ENCODE measurements around the gene TCF12. TPM values are rescaled to one million over a fixed set of nuclear protein-coding genes. Genes with fewer than 3 reads are reported as not detected.
A peak's percentile ranks its signal among the peaks of the same experiment; 100 is the strongest.

The TCF12 gene
- total RNA-seq, 1 donor from 2014 or later, result 93.0 TPM

DNA sequence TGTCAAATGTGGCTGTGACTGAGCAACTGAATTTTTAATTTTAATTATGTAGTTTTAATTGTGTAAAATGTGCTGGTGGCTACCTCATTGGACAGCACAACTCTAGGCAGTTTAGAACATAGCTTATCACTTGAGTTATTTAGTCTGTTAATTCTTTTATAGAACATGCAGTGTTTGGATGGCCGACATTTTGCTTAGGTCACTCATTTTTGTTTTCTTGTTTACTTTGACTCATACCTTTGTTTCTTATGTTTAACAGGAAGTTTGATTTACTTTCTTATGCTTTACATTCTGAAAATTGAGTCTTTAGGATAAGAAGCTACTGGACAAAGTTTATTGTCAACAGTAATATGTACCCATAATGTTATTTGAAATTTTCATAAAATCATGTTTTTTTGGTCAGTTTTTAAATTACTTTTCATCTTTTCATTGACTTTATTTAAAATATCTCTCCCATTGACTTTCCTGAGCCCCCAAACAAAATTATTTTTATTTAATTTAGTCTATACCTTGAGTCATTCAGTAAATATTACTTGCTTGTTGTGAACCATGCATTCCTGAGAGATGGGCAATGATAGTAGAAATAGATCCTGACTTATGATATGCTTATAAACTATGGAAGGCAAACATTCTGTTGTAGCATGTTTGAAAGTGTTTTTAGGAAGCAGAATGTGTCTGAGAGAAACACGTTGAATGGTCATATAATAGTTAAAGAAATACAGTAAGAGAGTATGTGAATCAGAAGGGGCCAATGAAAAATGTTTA, 60.6 kb downstream of the TCF12 start:
- ATAC-seq, result no peak
- no peak for DNase-seq
- no peak overlapping the region for H3K4me3 ChIP-seq
- intact Hi-C loops (cut with DNase I), result no loop called here
- no peak overlapping the region for H3K27ac ChIP-seq
- H3K9me3 ChIP-seq, result no peaks in the 10 kb centered on the region
- H3K27me3 ChIP-seq (ENCODE audit: low read depth), result no peaks in the 10 kb centered on the region
- TF ChIP-seq, protein P1, sequence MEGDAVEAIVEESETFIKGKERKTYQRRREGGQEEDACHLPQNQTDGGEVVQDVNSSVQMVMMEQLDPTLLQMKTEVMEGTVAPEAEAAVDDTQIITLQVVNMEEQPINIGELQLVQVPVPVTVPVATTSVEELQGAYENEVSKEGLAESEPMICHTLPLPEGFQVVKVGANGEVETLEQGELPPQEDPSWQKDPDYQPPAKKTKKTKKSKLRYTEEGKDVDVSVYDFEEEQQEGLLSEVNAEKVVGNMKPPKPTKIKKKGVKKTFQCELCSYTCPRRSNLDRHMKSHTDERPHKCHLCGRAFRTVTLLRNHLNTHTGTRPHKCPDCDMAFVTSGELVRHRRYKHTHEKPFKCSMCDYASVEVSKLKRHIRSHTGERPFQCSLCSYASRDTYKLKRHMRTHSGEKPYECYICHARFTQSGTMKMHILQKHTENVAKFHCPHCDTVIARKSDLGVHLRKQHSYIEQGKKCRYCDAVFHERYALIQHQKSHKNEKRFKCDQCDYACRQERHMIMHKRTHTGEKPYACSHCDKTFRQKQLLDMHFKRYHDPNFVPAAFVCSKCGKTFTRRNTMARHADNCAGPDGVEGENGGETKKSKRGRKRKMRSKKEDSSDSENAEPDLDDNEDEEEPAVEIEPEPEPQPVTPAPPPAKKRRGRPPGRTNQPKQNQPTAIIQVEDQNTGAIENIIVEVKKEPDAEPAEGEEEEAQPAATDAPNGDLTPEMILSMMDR (IDR thresholded peaks at IDR 0.05), result no peak
- peaks cover 4% of the 10 kb centered on the region for H3K4me1 ChIP-seq
- no peaks in the 10 kb centered on the region for H3K36me3 ChIP-seq

DNA sequence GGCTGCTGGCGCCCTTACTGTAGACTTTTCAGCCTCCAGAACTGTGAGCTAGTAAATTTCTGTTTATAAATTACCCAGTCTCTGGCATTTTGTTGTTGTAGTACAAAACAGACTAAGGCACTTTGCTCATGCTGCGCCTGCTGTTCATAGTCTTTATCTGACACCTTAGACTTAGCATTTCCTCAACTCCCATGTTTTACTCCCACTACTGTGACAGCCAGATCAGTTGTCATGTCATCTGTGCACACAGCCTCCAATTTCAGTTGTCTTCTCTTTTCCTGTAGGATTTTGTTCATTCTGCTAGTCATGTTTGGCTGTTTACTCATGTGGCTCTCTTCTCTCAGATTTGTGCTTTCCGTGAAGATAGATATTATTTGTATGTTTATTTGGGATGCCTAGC, 62.0 kb downstream of the TCF12 start:
- H3K4me3 ChIP-seq, result no peak overlapping the region
- peaks cover 15% of the 10 kb centered on the region for H3K4me1 ChIP-seq
- no peak overlapping the region for H3K27ac ChIP-seq
- DNase-seq (no peak), ATAC-seq (no peak)
- intact Hi-C loops (cut with DNase I), result no loop called here
- TF ChIP-seq, protein P1 (IDR thresholded peaks at IDR 0.05), result no peak
- H3K36me3 ChIP-seq, result no peaks in the 10 kb centered on the region
- H3K27me3 ChIP-seq (ENCODE audit: low read depth), result no peaks in the 10 kb centered on the region
- H3K9me3 ChIP-seq, result no peaks in the 10 kb centered on the region

- DNase-seq (no peak), ATAC-seq (no peak)
- Histone ChIP-seq H3K4me3 (no peak overlapping the region), H3K9me3 (no peaks in the 10 kb centered on the region), H3K36me3 (no peaks in the 10 kb centered on the region), H3K27ac (no peak overlapping the region), H3K27me3 (ENCODE audit: low read depth) (no peaks in the 10 kb centered on the region), H3K4me1 (peaks cover 22% of the 10 kb centered on the region)
- TF ChIP-seq, protein P1 (IDR thresholded peaks at IDR 0.05), result no peak
- intact Hi-C loops (cut with DNase I), result no loop called here
These were observed 62.7 kb downstream of the TCF12 start for GRCh38 chr15:56981160-56981559.

GRCh38 chr15:56982987-56983386, 64.5 kb downstream of the TCF12 start:
- H3K4me3 ChIP-seq, result no peak overlapping the region
- no peaks in the 10 kb centered on the region for H3K9me3 ChIP-seq
- ATAC-seq, result no peak
- intact Hi-C loops (cut with DNase I), result no loop called here
- no peak for DNase-seq
- H3K27me3 ChIP-seq (ENCODE audit: low read depth), result no peaks in the 10 kb centered on the region
- H3K4me1 ChIP-seq, result peaks cover 33% of the 10 kb centered on the region
- no peaks in the 10 kb centered on the region for H3K36me3 ChIP-seq
- H3K27ac ChIP-seq, result no peak overlapping the region
- TF ChIP-seq, protein P1 (IDR thresholded peaks at IDR 0.05), result no peak

DNA sequence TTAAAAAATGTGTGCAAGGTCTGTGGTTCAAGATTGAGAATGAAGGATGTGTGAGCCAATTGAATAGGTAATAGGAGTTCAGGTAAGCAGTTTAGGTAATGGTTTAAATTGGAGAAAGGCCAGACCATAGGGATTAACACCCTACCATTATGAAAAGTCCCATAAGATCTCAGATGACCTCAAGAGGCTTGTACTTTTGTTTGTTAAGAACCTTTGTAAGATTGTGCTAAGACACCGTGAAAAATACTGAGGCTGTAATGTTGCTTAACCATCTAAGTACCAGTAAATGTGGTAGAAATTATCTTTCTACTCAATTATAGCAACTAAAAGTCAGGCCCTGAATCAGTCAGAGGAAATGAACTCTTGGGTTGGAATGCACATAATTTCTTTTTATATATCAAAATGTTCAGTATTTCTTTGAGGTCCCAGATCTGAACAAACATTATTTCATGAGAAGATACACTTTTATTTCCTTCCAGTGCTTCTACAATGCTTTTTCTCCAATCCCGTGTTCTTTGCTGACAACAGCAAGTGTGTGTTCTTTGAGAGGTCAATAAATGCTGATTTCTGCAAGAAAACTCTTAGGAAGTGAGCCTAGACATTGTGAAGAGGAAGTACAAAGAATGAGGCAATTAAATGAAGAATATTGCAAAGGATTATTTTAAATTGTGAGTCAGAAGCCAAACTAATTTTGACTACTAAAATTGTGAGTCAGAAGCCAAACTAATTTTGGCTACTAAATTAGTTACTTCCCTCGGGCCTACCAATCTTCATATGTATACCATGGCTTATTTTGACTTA, 66.4 kb downstream of the TCF12 start:
- Histone ChIP-seq H3K27ac (no peak overlapping the region), H3K36me3 (no peaks in the 10 kb centered on the region), H3K4me1 (peaks cover 52% of the 10 kb centered on the region), H3K4me3 (no peak overlapping the region), H3K9me3 (no peaks in the 10 kb centered on the region), H3K27me3 (ENCODE audit: low read depth) (no peaks in the 10 kb centered on the region)
- DNase-seq, result no peak
- TF ChIP-seq, protein P1 (IDR thresholded peaks at IDR 0.05), result no peak
- intact Hi-C loops (cut with DNase I), result no loop called here
- ATAC-seq, result peak in 1 of 2 donors; percentile 54
